ENCODE results near the gene BCAS3.

BCAS3 gene

DNA sequence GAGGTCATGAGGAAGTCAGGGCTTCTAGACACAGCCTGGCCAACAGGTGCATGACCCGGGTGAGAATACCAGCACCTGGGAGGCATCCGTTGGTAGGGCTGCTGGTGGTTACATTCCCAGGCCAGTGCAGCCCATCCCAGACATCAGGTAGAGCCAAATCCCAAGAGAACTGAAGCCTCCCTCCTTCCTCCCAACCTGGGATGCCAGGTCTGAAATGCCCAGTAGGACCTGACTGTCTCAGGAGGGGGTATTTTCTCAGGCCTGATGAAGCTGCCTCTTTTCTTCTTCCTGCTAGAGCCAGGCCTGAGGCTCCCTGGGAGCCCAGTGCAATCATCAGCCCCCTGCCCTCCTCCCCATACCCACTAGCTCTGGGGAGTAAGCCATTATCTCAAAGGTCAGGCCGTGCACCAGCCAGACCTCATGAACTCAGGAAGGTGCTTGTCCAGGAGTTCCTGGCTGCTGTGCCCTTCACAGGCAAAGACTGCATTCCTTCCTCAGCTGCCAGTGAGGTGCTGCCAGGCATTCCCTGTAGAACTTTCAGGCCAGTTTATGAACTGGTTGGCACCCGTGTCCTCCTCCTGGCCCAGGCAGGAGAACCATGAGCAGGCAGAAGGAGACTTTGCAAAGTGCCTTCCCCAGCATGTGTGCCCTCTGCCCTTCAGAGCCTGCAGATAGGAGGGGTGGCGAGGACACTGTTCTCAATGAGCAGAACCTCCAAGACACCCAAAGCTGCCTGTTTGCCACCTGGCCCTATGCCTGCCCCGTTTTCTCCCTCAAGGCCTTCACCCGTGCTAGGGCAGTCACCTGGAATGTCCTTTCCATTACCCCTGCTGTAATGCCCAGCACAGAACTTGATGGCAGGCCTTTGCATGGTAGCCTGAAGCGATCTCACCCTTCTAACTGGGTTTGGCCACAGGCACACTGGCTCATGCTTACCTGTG is 729.6 kb downstream of the BCAS3 start:
- DNase-seq, result no peak

DNA sequence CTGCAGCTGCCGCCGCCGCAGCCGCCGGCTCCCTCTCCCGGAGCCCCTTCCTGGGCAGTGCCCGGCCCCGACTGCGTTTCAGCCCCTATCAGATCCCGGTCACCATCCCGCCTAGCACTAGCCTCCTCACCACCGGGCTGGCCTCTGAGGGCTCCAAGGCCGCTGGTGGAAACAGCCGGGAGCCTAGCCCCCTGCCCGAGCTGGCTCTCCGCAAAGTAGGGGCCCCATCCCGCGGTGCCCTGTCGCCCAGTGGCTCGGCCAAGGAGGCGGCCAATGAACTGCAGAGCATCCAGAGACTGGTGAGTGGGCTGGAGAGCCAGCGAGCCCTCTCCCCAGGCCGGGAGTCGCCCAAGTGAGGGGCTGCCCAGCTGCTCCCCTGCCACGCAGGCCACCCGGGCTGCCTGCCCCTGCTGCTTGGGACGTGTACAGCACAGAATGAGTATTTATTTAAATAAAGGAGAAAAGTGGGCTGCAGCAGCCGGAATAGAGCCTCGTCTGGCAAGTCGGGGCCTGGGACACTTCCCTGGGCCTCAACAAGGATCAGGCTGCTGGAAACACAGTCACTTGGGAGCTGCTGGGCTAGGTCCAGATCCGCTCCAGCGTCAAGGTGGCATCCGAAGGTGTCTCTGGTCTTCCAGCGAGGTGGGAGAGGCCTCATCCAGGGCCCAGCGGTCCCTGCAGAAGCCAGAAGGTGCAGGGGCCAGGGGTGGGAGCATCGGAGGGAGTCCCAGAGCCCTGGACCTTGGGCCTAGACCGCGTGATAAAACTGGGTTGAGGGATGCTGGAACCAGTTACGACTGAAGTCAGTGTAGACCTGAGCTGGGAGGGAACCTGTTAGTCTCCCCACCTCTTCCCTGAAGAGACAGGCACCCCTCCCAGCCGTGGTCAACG is 730.7 kb downstream of the BCAS3 start:
- no peak for DNase-seq

GRCh38 chr17:61409301-61410112 is 731.9 kb downstream of the BCAS3 start:
- no peak for DNase-seq

- DNase-seq, result no peak
Measured at GRCh38 chr17:61410141-61411010, 732.7 kb downstream of the BCAS3 start.

GRCh38 chr17:61411011-61411260 is 733.3 kb downstream of the BCAS3 start:
- no peak for DNase-seq

GRCh38 chr17:61411261-61412142 is 733.9 kb downstream of the BCAS3 start:
- DNase-seq, result no peak

DNA sequence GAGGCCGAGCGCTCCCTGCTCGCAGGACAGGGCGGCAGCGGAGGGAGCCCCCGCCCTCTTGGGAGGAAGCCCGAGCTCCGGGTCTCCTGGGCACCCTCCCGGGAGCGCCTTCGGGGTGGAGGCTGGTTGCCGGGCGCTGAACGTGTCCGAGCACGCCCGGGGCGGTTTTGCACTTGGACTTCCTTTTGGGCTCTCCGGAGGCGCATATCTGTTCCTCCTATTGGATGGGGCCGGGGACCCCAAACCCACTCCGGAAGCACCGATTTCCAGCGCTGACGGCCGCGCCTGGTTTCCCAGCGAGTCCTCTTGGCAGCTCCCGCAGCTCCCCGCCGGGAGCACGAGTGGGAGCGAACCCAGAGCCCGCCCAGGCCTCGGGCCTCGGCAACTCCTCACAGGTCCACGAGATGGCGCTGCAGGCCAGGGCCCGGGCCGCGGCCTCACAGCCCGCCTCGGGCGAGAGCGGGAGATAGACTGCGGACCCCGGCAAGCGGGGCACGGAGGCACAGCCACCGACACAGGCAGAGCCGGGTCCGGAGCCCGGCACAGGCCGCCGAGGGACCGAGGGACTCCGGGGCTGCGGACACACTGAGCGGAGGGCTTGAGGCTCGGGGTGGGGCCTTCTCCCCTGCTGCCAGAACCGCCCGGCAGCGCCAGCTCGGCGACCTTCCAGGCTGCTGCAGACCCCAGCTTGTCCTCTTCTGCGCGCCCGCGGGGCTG is 734.6 kb downstream of the BCAS3 start:
- no peak for DNase-seq

DNA sequence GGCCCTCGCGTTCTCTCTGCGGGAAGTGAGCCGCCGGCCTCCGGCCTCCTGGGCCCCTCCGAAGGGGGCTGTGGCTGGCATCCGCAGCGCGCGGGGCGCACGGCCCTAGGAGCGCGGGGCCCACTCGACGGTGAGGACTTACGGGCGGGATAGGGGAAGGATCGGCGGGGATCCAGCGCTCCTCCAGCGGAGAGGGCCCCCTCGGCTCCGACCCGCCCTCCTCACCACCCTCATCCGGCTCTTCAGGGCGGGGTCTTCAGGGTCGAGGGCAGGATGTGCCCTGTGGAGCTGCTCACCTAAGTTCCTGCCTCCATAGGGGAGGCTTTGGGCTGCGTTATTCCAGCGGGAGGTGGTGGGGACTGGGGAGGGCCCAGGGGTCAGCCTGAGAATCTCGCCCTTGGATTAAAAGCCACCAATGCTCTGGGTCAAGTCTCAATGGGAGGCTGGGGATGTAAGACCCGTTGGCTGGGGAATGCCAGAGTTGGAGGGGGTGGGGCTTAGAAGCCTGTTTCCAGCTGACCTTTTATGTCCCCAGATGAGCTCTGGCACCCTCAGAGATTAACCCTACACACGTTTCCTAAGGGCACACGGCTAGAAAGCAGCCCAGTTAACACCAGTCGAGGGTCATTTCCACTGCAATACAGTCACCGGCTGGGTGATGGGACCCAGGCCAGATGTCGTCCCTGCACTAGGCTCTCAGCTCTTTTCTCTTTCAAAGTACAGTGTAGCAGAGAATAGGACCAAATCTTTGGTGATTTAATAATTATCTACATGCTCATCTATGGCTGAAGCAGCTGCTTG is 735.4 kb downstream of the BCAS3 start:
- DNase-seq, result no peak

GRCh38 chr17:61413661-61414126 is 736.0 kb downstream of the BCAS3 start:
- no peak for DNase-seq

DNA sequence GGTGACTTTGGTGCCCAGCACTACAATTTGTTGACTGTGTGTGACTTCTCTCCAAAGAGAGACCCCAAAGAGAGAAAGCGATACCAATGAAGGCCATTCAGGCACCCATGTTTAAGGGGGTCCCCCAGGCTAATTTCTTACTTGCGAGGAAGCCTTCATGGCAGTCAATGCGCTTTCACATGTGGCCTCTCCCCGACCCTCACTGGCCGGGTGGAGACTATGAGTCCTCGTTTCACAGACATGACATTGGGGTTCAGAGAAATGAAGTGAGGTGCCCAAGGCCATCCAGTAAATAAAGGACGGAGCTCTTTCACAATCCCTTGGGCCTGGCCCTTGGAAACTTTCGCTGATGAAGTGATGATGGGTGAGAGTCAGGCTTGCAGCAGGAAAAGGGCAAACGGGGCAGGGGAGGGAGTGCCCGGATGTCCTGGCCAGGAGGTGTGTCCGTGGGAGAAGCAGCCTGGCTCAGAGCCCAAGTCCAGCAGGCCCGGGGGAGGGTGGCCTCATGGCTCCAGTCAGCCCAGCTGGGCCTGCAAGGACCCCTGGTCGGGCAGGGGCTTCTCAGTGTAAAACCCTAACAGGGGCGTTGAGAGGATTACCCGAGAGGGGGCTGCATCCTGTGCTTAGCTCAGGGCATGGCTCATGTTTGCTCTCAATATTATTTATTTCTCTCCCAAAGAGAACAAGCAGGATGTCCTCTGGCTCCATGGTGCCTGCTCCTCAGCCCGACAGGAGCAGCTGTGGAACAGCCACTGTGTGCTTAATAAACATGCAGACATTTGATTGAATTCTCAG is 736.7 kb downstream of the BCAS3 start:
- DNase-seq, result no peak

GRCh38 chr17:61414936-61415251 is 737.2 kb downstream of the BCAS3 start:
- no peak for DNase-seq

GRCh38 chr17:61415374-61416210 is 737.9 kb downstream of the BCAS3 start:
- no peak for DNase-seq

DNA sequence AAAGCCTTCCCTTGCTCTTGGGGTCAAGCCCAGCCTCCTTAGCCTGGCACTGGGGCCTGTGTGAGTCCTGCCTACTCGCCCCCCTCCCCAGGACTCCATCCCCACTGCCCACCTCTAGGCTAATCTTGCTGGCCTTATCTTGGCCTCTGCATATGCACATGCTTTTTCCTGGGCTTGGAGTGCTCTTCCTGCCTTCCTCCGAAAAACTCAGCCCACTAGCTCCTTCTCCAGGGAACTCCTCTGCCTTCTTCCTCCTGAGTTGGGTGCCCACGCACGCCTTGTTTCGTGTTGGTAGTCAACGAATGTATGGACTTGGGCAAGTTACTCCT is 738.5 kb downstream of the BCAS3 start:
- no peak for DNase-seq

DNA sequence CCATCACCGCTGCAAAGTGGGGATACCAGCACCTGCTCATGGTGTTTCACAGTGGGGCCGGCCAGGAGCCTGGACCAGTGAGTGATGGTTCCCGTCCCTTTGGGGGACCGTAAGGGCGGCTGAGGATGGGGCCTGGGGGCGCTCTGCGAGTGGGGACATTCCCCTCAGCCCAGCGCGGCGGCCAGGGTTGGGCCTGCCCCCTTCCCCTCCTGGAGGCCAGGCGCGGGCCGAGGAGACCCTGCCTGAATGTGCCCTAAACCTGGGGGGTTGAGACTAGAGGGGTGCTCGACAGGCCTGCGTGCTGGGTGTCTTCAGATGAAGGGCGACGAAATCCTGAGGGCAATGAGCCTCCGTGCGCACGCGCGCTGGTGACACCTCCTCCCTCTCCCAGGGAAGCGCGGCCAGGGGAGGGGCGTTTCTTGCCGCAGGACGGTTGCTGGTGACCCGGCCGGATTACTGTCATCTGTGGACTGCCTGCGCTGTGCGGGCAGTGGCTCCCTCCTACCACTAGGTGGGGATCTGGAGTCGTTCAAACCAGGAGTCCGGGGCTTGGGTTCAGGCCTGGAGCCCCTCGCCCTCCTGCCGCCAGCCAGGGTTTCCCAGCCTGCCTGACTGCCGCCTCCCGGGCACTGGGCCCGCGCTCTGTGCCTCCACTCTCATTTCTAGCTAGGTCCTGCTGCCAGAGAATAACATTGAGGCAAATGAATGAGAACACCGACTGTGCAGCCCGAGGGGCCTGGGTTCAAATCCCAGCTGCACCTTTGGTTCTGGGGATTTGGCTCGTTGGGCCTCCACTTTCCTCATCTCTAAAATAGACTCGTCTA is 739.1 kb downstream of the BCAS3 start:
- DNase-seq, result peak; percentile 54

- no peak for DNase-seq
Measured at GRCh38 chr17:61418449-61418848, 740.8 kb downstream of the BCAS3 start.

DNA sequence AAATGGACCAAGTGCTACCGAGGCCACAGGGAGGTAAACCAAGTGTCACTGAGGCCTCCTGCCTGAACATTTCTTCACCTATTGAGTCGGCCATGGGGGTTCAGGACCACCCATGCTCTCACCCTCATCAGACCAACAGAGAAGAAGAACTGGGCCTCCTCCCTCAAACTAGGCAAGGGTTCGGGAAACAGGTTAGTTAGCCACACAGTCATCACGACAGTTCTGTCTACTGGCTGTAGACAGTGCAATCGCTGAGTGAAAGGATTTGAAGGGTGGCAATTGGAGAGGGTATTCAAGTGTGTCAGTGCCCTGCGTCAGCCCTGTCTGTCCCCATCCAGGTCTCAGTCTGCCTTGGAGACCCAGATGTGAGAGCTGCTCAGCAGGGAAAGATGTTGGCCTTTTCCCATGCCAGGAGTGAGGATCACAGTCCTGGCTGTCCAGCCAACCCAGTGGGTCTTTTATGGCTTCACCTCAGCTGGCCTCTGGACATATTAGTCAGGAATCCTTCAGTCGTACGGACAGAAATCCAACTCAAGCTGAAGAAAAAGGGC is 741.9 kb downstream of the BCAS3 start:
- DNase-seq, result no peak

GRCh38 chr17:61420052-61420451 is 742.4 kb downstream of the BCAS3 start:
- no peak for DNase-seq

Measured in NCI-H1436 treated with DMSO at 0.1 percent for 48 hours (cell line).